ENCODE measurements around the gene ZNF689. TPM values are rescaled to one million over a fixed set of nuclear protein-coding genes. Genes with fewer than 3 reads are reported as not detected.

ZNF689 gene
- total RNA-seq, 1 donor from 2014 or later: 12.1 TPM

DNA sequence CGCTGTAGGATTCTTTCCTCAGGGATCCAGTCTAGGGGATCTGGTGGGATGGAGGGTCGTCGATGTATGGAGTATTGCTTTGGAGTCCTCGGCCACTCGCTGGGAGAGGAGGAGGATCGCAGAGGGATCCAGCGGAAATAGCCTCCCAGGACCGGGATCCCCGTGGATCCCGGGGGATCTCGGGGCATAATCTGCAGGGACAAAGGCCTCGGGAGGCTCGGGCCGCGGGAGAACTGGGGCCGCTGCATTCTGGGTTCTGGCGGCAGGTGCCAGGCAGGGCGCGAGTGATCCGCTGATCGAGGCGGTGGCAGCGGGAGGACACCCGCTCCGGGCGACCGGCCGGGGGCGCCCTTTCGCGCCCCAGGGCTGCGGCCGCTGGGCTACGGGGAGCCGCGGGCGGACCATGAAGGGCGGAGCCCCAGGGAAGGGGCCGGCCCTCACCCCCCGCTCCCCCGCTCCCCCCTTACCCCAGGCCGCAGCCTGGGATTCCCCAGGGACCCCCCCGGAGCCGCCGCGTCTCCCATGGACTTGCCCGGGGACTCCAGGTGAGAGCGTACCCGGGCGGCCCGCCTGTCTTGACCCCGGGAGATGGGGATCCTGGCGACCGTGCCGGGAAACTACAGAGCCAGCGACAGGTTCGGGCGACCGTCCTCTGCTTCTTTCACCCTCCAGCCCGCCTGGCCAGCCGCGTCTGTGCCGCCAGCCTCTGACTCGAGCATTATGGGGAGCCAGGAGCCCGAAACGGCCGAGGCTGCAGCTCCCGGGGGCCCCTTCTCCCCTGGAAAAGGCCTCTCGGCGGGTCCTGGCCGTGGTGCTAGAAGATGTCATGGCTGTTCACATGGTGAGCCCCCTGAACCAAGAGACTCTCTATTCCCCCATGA, 41.2 kb upstream of the ZNF689 start:
- H3K27me3 Mint-ChIP-seq (ENCODE audit: low read depth): no peaks in the 10 kb centered on the region
- H3K27ac Mint-ChIP-seq: peak overlapping the region; percentile 98
- TF ChIP-seq, protein P1, sequence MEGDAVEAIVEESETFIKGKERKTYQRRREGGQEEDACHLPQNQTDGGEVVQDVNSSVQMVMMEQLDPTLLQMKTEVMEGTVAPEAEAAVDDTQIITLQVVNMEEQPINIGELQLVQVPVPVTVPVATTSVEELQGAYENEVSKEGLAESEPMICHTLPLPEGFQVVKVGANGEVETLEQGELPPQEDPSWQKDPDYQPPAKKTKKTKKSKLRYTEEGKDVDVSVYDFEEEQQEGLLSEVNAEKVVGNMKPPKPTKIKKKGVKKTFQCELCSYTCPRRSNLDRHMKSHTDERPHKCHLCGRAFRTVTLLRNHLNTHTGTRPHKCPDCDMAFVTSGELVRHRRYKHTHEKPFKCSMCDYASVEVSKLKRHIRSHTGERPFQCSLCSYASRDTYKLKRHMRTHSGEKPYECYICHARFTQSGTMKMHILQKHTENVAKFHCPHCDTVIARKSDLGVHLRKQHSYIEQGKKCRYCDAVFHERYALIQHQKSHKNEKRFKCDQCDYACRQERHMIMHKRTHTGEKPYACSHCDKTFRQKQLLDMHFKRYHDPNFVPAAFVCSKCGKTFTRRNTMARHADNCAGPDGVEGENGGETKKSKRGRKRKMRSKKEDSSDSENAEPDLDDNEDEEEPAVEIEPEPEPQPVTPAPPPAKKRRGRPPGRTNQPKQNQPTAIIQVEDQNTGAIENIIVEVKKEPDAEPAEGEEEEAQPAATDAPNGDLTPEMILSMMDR (IDR thresholded peaks at IDR 0.05; ENCODE audit: unreplicated experiment): no peak
- H3K9me3 Mint-ChIP-seq: no peaks in the 10 kb centered on the region
- DNase-seq (ENCODE audit: low spot score in 2 of 2, unreplicated experiment in 2 of 2): peak in 1 of 2 experiments; percentile 55
- H3K4me3 Mint-ChIP-seq: peak overlapping the region; percentile 99
- H3K36me3 Mint-ChIP-seq: peaks cover 7% of the 10 kb centered on the region
- H3K4me1 Mint-ChIP-seq: peaks cover 17% of the 10 kb centered on the region

DNA sequence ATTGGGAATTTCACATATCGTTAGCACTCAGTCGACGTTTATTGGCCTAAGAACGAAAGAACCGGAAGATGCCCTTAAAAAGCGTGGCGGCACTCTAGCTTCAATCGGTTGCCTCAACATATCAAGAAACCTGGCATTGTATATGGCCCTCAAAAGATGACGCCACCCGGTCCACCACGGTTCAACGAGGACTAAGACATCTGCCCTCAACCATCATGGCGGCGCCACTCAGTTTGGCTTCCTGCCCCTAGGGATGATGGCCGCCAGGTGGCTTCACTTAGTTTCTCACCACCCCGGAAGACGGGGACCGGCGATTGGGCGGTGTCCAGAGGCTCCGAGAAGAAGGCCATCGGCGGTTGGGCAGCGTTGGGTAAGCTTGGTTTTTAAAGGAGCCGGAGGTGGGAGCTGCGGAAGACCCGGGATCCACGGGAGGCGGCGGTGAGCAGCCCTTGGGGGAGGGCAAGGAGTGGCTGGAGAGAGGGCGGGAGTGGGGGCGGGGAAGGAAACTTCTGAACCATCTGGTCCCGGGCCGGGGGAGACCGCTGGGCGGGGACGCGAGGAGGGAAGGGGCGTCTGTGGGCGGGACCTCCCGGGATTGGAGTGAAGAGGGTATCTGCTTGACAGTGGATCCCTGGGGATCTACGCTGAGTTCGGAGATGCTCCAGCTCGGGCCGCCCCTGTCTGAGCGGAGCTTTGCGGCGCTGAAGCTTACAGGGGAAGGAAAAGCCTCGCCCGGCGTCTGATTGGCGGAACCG, 40.4 kb upstream of the ZNF689 start, which contains the start of gene PRR14:
Gene PRR14 (plus strand): TSS at position 592 of the 755 bp plus-strand sequence. CDS start 686 bp downstream, outside the sequence.
- peaks cover 5% of the 10 kb centered on the region for H3K27me3 Mint-ChIP-seq (ENCODE audit: low read depth)
- peaks cover 7% of the 10 kb centered on the region for H3K36me3 Mint-ChIP-seq
- H3K4me1 Mint-ChIP-seq: peaks cover 16% of the 10 kb centered on the region
- peak within 1 kb of the TSS; percentile 99 for H3K4me3 Mint-ChIP-seq
- peak; percentile 92 to 95 for DNase-seq (ENCODE audit: low spot score in 2 of 2, unreplicated experiment in 2 of 2)
- TF ChIP-seq, protein P1 (IDR thresholded peaks at IDR 0.05; ENCODE audit: unreplicated experiment): peak; percentile 60
- peak within 1 kb of the TSS; percentile 98 for H3K27ac Mint-ChIP-seq
- no peaks in the 10 kb centered on the region for H3K9me3 Mint-ChIP-seq

DNA sequence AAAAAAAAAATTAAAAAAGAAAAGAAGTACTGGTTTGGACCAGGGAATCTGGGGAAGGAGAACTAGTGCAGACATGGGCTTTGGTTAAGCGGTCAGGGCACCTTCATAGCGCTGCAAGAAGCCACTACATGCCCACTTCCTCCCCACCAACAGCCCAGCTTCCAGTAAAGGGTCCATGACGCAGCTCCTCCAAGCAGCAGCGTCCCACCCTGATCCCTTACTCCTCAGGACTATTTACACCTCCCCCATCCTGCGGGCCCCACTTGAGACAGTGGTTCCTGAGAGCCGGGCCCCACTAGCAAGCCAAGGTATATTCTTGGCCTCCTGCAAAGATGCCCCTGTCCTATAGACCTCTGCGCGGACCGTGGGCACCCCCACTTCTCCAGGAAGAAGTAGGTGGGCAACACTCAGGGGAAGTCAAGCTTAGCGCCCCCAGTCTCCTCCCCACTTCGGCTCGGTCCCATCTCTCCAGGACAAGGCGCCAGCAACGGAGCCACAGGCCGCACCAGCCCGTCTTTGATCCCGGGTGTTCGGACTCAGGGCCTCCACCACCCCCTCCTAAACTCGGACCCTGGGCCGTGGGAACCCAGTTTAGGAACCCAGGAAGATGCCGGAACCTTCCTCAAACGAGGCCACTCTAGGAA, 39.7 kb upstream of the ZNF689 start:
- no peak for DNase-seq (ENCODE audit: low spot score in 2 of 2, unreplicated experiment in 2 of 2)
- peaks cover 16% of the 10 kb centered on the region for H3K4me1 Mint-ChIP-seq
- H3K9me3 Mint-ChIP-seq: no peaks in the 10 kb centered on the region
- TF ChIP-seq, protein P1 (IDR thresholded peaks at IDR 0.05; ENCODE audit: unreplicated experiment): no peak
- H3K27ac Mint-ChIP-seq: peak overlapping the region; percentile 98
- peak overlapping the region; percentile 99 for H3K4me3 Mint-ChIP-seq
- peaks cover 6% of the 10 kb centered on the region for H3K27me3 Mint-ChIP-seq (ENCODE audit: low read depth)
- peaks cover 4% of the 10 kb centered on the region for H3K36me3 Mint-ChIP-seq

DNA sequence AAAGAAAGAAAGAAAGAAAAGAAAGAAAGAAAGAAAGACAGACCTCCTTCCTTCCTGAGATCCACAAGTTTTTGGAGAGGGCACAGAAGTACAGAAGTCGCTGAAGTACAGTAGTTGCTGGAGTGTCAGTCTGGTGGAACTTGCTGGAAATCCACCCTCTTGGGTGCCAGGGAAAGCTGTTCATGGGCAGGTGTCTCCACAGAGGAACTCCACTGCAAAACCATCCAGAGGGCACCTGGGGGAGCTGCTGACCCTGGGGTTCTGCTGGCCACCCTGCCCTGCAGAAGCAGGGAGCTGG, 37.0 kb upstream of the ZNF689 start:
- no peak overlapping the region for H3K4me3 Mint-ChIP-seq
- H3K36me3 Mint-ChIP-seq: no peaks in the 10 kb centered on the region
- TF ChIP-seq, protein P1 (IDR thresholded peaks at IDR 0.05; ENCODE audit: unreplicated experiment): no peak
- H3K4me1 Mint-ChIP-seq: peaks cover 9% of the 10 kb centered on the region
- H3K27me3 Mint-ChIP-seq (ENCODE audit: low read depth): peaks cover 7% of the 10 kb centered on the region
- no peaks in the 10 kb centered on the region for H3K9me3 Mint-ChIP-seq
- H3K27ac Mint-ChIP-seq: no peak overlapping the region
- no peak for DNase-seq (ENCODE audit: low spot score in 2 of 2, unreplicated experiment in 2 of 2)

DNA sequence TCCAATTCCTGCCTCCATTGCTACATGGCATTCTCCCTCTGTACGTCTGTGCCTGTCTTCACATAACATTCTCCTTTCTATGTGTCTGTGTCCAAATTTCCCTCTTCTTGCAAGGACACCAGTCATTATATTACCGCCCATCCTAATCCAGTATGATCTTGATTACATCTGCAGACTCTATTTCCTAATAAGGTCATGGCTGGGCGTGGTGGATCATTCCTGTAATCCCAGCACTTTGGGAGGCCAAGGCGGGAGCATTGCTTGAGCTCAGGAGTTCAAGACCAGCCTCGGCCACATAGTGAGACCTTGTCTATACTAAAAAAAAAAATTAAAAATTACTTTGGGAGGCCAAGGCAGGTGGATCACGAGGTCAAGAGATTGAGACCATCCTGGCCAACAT, 35.5 kb upstream of the ZNF689 start:
- DNase-seq (ENCODE audit: low spot score in 2 of 2, unreplicated experiment in 2 of 2): no peak
- H3K27me3 Mint-ChIP-seq (ENCODE audit: low read depth): peaks cover 7% of the 10 kb centered on the region
- H3K9me3 Mint-ChIP-seq: no peaks in the 10 kb centered on the region
- no peaks in the 10 kb centered on the region for H3K4me1 Mint-ChIP-seq
- no peak overlapping the region for H3K27ac Mint-ChIP-seq
- no peak overlapping the region for H3K4me3 Mint-ChIP-seq
- H3K36me3 Mint-ChIP-seq: no peaks in the 10 kb centered on the region
- TF ChIP-seq, protein P1 (IDR thresholded peaks at IDR 0.05; ENCODE audit: unreplicated experiment): no peak
